ENCODE data around the gene IFI27L2. TPM values are rescaled to one million over a fixed set of nuclear protein-coding genes. Genes with fewer than 3 reads are reported as not detected.

IFI27L2 gene
- polyA plus RNA-seq, 1 of the 3 experiments (the other 2 are of a cell fraction): 200 TPM

DNA sequence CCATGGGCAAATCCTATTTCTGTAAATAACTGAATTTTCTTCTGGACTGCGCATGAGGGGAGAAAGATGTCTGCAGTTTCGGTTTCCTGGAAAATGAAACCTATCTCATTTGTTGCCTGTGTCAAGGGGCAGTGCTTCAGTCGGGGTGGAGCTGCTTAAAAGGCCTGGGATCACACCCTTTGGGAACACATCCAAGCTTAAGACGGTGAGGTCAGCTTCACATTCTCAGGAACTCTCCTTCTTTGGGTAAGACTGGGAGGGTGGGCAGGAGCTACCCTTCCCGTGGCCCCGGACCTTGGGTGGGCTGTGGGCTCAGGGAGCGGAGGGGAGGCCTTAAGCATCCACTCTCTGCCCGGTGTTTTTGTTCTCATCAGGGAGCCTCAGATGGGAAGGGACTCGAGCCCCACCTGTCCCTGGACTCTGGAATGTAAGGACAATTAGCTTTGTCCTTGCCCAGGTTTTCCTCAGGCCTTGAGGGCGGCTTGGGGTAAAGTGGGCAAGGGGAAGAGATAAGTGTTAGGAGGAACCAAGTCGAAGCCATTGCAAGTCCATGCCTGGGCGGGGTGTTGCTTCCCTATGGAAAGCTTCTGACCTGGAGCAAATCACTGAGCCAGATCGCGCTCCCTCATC, 18.7 kb downstream of the IFI27L2 start, which contains the start of gene IFI27:
IFI27 (plus strand) TSS at position 185 of the 630 bp plus-strand sequence.
- no peak within 1 kb of the TSS for H3K4me2 ChIP-seq

DNA sequence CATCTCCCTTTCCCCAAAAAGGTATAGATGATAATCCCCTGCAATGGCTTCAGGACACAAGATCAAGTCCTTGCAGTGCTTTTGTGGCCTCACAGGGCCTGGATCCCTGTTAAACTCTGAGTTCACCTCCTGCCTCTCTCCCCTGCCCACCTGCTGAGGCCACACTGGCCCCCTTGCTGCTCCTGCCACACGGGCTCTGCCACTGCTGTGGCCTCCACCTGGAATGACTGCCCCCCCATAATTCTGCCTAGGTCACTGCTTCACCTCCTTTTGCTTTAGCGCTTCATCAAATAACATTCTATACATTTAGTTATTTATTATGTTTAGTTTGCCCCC, 19.5 kb downstream of the IFI27L2 start:
- Histone ChIP-seq H3K4me3 (ENCODE audit: low read depth in 2 of 2, low read length in 1 of 2) (no peak overlapping the region), H3K27ac (ENCODE audit: low read depth in 2 of 2, low read length in 1 of 2) (no peak overlapping the region), H3K79me2 (ENCODE audit: insufficient read depth) (no peaks in the 10 kb centered on the region), H3K36me3 (replicated peaks in 1 of 2; ENCODE audit: control insufficient read depth in 1 of 2, insufficient read depth in 2 of 2, low read length in 1 of 2) (peaks cover 0 to 3% of the 10 kb centered on the region in 2 experiments), H3K9me3 (no peaks in the 10 kb centered on the region), H3K4me1 (ENCODE audit: control insufficient read depth in 1 of 2, insufficient read depth in 2 of 2, low read depth in 1 of 2, low read length in 1 of 2) (peaks cover 0 to 25% of the 10 kb centered on the region in 2 experiments; a peak in 1 of 4 replicates), H3K9me2 (no peaks in the 10 kb centered on the region), H3K9ac (no peak overlapping the region), H4K20me1 (ENCODE audit: insufficient read depth) (no peaks in the 10 kb centered on the region), H3K27me3 (ENCODE audit: insufficient read depth) (no peaks in the 10 kb centered on the region), H3K4me2 (no peak overlapping the region), H3F3A (replicated peaks; ENCODE audit: insufficient read depth) (no peaks in the 10 kb centered on the region), H2AFZ (ENCODE audit: low read depth) (no peak overlapping the region)
- TF ChIP-seq, protein P1, sequence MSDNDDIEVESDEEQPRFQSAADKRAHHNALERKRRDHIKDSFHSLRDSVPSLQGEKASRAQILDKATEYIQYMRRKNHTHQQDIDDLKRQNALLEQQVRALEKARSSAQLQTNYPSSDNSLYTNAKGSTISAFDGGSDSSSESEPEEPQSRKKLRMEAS (IDR thresholded peaks at IDR 0.05; ENCODE audit: low read depth): no peak
- TF ChIP-seq CHD2 (IDR thresholded peaks at IDR 0.05; ENCODE audit: low read length, partially characterized antibody): no peak
- TF ChIP-seq SIN3A (IDR thresholded peaks at IDR 0.05; ENCODE audit: borderline replicate concordance, low read depth, low read length): no peak
- no peak for TF ChIP-seq RAD21 (IDR thresholded peaks at IDR 0.05; ENCODE audit: low read length)
- WGBS (ENCODE audit: low lambda C conversion rate): 82% methylated on average over 2 of the region's 2 CpGs
- ChIA-PET POLR2A (no interaction called here), CTCF (interaction anchor here (1.0 kb wide), 1 partner anchor 9 kb away, joined by 3 read pairs; no protein-coding TSS in a partner anchor)
- DNase-seq: no peak

More for the DNA sequence above, 18.7 kb downstream of the IFI27L2 start, which contains the start of gene IFI27:
- no peaks in the 10 kb centered on the region for H3K79me2 ChIP-seq (ENCODE audit: insufficient read depth)
- H3K36me3 ChIP-seq (replicated peaks in 1 of 2; ENCODE audit: control insufficient read depth in 1 of 2, insufficient read depth in 2 of 2, low read length in 1 of 2): peaks cover 0 to 3% of the 10 kb centered on the region in 2 experiments
- H3K9me2 ChIP-seq: no peaks in the 10 kb centered on the region
- no peak within 1 kb of the TSS for H3K9ac ChIP-seq
- 89% methylated on average over 12 of the region's 14 CpGs for WGBS (ENCODE audit: low lambda C conversion rate)
- no peak for DNase-seq
- no peak for TF ChIP-seq SIN3A (IDR thresholded peaks at IDR 0.05; ENCODE audit: borderline replicate concordance, low read depth, low read length)
- H4K20me1 ChIP-seq (ENCODE audit: insufficient read depth): no peaks in the 10 kb centered on the region
- no peak within 1 kb of the TSS for H3K27ac ChIP-seq (ENCODE audit: low read depth in 2 of 2, low read length in 1 of 2)
- H3K9me3 ChIP-seq: no peaks in the 10 kb centered on the region
- ChIA-PET POLR2A (no interaction called here), CTCF (interaction anchor here (1.0 kb wide), 4 partner anchors 10 to 74 kb away, joined by 3 to 4 read pairs (median 3); no protein-coding TSS in a partner anchor)
- no peaks in the 10 kb centered on the region for H3K27me3 ChIP-seq (ENCODE audit: insufficient read depth)
- H3F3A ChIP-seq (replicated peaks; ENCODE audit: insufficient read depth): no peaks in the 10 kb centered on the region
- no peak within 1 kb of the TSS for H2AFZ ChIP-seq (ENCODE audit: low read depth)
- H3K4me3 ChIP-seq (ENCODE audit: low read depth in 2 of 2, low read length in 1 of 2): no peak within 1 kb of the TSS
- H3K4me1 ChIP-seq (ENCODE audit: control insufficient read depth in 1 of 2, insufficient read depth in 2 of 2, low read depth in 1 of 2, low read length in 1 of 2): peaks cover 0 to 33% of the 10 kb centered on the region in 2 experiments; a peak in 1 of 4 replicates

DNA sequence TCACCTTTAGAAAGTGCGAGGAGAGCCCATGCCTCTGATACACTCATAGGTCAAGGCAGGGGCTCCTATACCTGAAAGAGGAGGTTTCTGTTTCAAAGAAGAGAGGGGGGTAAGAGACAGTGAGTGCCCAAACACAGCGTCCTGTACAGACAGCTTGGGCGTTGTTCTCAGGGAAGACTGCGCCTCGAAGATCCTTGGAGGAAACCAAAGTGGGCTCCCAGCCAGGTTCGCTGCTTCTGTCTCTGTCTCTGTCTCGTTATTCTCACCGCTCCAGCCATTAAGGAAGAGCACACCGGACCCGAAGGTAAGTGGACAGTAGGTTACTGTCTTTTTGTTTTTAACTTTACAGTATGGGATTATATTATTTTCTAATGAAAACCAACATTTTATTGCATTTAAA, 24.7 kb downstream of the IFI27L2 start:
- CTCF ChIA-PET: interaction anchor here (1.5 kb wide), 1 partner anchor 39 kb away, joined by 3 read pairs; no protein-coding TSS in a partner anchor
- H3K9me3 ChIP-seq: no peaks in the 10 kb centered on the region
- no peak overlapping the region for H3K9ac ChIP-seq

More for the DNA sequence above, 24.7 kb downstream of the IFI27L2 start:
- Histone ChIP-seq H3K4me2 (no peak overlapping the region), H3K27me3 (ENCODE audit: insufficient read depth) (no peaks in the 10 kb centered on the region), H3K4me1 (ENCODE audit: control insufficient read depth in 1 of 2, insufficient read depth in 2 of 2, low read depth in 1 of 2, low read length in 1 of 2) (peaks cover 0 to 11% of the 10 kb centered on the region in 2 experiments; a peak in 2 of 4 replicates), H3K79me2 (ENCODE audit: insufficient read depth) (no peaks in the 10 kb centered on the region), H3K9me2 (no peaks in the 10 kb centered on the region), H3K36me3 (replicated peaks in 1 of 2; ENCODE audit: control insufficient read depth in 1 of 2, insufficient read depth in 2 of 2, low read length in 1 of 2) (peaks cover 0 to 3% of the 10 kb centered on the region in 2 experiments), H4K20me1 (ENCODE audit: insufficient read depth) (no peaks in the 10 kb centered on the region), H2AFZ (ENCODE audit: low read depth) (no peak overlapping the region), H3F3A (replicated peaks; ENCODE audit: insufficient read depth) (no peaks in the 10 kb centered on the region), H3K27ac (ENCODE audit: low read depth in 2 of 2, low read length in 1 of 2) (no peak overlapping the region), H3K4me3 (ENCODE audit: low read depth in 2 of 2, low read length in 1 of 2) (no peak overlapping the region)
- WGBS (ENCODE audit: low lambda C conversion rate): 94% methylated on average over 10 of the region's 10 CpGs
- no peak for DNase-seq
- POLR2A ChIA-PET: no interaction called here
- TF ChIP-seq YY1 (IDR thresholded peaks at IDR 0.05; ENCODE audit: low read depth) (no peak), MXI1 (IDR thresholded peaks at IDR 0.05; ENCODE audit: low read depth, low read length) (no peak), TCF12 (IDR thresholded peaks at IDR 0.05) (no peak), FOXJ3 (CRISPR knock-in tag; IDR thresholded peaks at IDR 0.05) (no peak), RCOR1 (IDR thresholded peaks at IDR 0.05; ENCODE audit: low read length) (no peak), CHD2 (IDR thresholded peaks at IDR 0.05; ENCODE audit: low read length, partially characterized antibody) (no peak), RAD21 (IDR thresholded peaks at IDR 0.05; ENCODE audit: low read length) (no peak), NRF1 (IDR thresholded peaks at IDR 0.05; ENCODE audit: low read depth, low read length) (no peak), MEF2A (IDR thresholded peaks at IDR 0.05; ENCODE audit: borderline replicate concordance, low read depth) (no peak)
- TF ChIP-seq, protein P1 (IDR thresholded peaks at IDR 0.05; ENCODE audit: low read depth): no peak
- TF ChIP-seq, protein P2, sequence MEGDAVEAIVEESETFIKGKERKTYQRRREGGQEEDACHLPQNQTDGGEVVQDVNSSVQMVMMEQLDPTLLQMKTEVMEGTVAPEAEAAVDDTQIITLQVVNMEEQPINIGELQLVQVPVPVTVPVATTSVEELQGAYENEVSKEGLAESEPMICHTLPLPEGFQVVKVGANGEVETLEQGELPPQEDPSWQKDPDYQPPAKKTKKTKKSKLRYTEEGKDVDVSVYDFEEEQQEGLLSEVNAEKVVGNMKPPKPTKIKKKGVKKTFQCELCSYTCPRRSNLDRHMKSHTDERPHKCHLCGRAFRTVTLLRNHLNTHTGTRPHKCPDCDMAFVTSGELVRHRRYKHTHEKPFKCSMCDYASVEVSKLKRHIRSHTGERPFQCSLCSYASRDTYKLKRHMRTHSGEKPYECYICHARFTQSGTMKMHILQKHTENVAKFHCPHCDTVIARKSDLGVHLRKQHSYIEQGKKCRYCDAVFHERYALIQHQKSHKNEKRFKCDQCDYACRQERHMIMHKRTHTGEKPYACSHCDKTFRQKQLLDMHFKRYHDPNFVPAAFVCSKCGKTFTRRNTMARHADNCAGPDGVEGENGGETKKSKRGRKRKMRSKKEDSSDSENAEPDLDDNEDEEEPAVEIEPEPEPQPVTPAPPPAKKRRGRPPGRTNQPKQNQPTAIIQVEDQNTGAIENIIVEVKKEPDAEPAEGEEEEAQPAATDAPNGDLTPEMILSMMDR (IDR thresholded peaks at IDR 0.05): no peak
- TF ChIP-seq, protein P3, sequence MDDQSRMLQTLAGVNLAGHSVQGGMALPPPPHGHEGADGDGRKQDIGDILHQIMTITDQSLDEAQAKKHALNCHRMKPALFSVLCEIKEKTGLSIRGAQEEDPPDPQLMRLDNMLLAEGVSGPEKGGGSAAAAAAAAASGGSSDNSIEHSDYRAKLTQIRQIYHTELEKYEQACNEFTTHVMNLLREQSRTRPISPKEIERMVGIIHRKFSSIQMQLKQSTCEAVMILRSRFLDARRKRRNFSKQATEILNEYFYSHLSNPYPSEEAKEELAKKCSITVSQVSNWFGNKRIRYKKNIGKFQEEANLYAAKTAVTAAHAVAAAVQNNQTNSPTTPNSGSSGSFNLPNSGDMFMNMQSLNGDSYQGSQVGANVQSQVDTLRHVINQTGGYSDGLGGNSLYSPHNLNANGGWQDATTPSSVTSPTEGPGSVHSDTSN (IDR thresholded peaks at IDR 0.05): no peak
